Mononuclear cell (primary cell): Measurements from ENCODE around the gene ISCA2. TPM values are rescaled to one million over a fixed set of nuclear protein-coding genes. Genes with fewer than 3 reads are reported as not detected.
A peak's percentile ranks its signal among the peaks of the same experiment; 100 is the strongest.

Experiments used
- H3K27me3 ChIP-seq: 2 replicates; pipeline ENCODE4 v1.6.0; 2011; ENCODE audit warnings: low read length, control low read depth; ENCODE audit not compliant: insufficient read depth
- H3K4me1 ChIP-seq: 2 replicates; pipeline ENCODE4 v1.5.1; 2011; ENCODE audit warnings: mild to moderate bottlenecking, low read length, control low read depth; ENCODE audit not compliant: insufficient read depth
- H3K4me3 ChIP-seq: 2 replicates; pipeline ENCODE4 v1.5.1; 2011; ENCODE audit warnings: mild to moderate bottlenecking, low read length, moderate library complexity
- H3K9me3 ChIP-seq: 2 replicates; pipeline ENCODE4 v1.5.1; 2011; ENCODE audit warnings: low read depth, mild to moderate bottlenecking, control low read depth, low read length
- total RNA-seq: library from RNA; depleted of rRNA; stranded (reverse); fragments of >200 nt; gene quantifications from one replicate; pipeline ENCODE4 v1.2.3, GENCODE V29; 2012

Gene ISCA2
- total RNA-seq, 1 donor: 17.1 TPM

DNA sequence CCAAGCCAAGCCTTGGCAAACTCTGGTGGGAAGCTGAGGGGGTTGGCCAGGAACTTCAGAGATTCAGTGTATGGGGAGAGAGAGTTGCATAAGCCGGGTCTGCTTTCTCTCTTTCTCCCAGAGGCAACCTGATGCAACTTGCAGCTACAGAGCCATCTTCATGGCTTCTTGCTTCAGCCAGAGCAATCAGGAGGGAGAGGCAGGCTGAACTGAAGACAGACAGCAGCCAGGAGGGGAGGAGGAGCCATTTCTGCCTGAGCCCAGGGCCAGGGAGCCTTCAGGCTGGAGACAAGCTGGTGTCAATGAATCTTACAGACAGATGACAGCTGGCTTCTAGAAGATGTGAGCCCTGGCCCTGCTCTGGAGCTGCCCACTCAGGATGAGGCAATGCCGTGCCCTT, 19.2 kb upstream of the ISCA2 start:
- Histone ChIP-seq H3K27me3 (no peaks in the 10 kb centered on the region), H3K9me3 (no peaks in the 10 kb centered on the region), H3K4me3 (no peak overlapping the region)

GRCh38 chr14:74475678-74476077, 17.9 kb upstream of the ISCA2 start:
- H3K9me3 ChIP-seq: no peaks in the 10 kb centered on the region
- no peaks in the 10 kb centered on the region for H3K27me3 ChIP-seq
- no peak overlapping the region for H3K4me3 ChIP-seq
- no peaks in the 10 kb centered on the region for H3K4me1 ChIP-seq

More for the DNA sequence above, 19.2 kb upstream of the ISCA2 start:
- H3K4me1 ChIP-seq: no peaks in the 10 kb centered on the region

- Histone ChIP-seq H3K4me3 (no peak overlapping the region), H3K4me1 (no peaks in the 10 kb centered on the region), H3K27me3 (no peaks in the 10 kb centered on the region), H3K9me3 (no peaks in the 10 kb centered on the region)
Measured at GRCh38 chr14:74476107-74476506, 17.5 kb upstream of the ISCA2 start.

- no peaks in the 10 kb centered on the region for H3K4me1 ChIP-seq
- no peaks in the 10 kb centered on the region for H3K9me3 ChIP-seq
- H3K27me3 ChIP-seq: no peaks in the 10 kb centered on the region
- H3K4me3 ChIP-seq: no peak overlapping the region
Measured at GRCh38 chr14:74476607-74477006, 17.0 kb upstream of the ISCA2 start.

DNA sequence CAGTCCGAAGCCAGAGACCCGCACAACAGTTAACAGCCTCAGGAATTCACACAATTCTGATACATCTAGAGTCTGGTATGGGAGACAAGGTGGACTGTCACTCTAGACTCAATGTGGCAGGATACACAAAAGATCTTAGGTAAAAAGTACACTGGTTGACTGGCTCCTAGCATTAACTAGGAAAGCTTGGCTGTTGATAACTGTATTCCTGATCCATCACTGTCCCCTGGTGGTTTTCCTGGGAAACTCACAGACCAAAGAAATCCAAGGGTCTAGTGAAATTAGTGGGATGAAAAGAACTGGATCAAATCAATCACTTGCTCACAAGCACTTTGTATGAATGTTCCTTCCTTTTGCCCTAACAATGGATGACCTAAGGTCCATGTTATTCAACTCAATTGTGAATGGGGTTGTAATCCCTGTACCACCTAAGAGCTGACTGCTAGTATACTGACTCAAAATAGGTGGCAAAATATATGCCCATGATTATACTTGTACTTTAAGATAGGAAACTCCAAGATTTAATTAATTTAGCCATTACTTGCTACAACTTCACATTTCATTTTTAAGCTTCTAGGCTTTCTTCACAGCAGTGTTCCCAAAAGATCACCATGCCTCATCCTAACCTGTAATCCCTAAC, 14.4 kb upstream of the ISCA2 start:
- no peaks in the 10 kb centered on the region for H3K27me3 ChIP-seq
- no peaks in the 10 kb centered on the region for H3K4me1 ChIP-seq
- no peak overlapping the region for H3K4me3 ChIP-seq
- H3K9me3 ChIP-seq: no peaks in the 10 kb centered on the region

GRCh38 chr14:74480046-74480445, 13.5 kb upstream of the ISCA2 start:
- no peaks in the 10 kb centered on the region for H3K27me3 ChIP-seq
- H3K9me3 ChIP-seq: no peaks in the 10 kb centered on the region
- H3K4me3 ChIP-seq: no peak overlapping the region
- no peaks in the 10 kb centered on the region for H3K4me1 ChIP-seq

DNA sequence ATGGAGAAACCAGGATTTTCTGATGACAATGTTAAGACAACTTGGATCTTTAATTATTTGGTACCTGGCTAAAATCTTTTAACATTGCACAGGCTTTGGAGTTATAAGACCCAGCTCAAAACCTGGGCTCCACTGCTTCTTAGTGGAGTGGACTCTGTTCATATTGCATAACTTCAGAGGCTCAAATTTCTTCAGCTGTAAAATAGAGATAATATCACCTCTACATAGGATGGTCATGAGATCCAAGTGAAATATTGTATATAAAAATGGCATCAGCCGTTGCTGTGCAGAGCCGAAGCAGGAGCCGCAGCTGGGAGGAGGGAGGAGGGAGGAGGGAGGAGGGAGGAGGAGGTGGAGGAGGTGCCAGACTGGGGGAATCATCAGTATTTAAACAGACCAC, 11.0 kb upstream of the ISCA2 start:
- Histone ChIP-seq H3K4me3 (no peak overlapping the region), H3K4me1 (peaks cover 3% of the 10 kb centered on the region), H3K9me3 (no peaks in the 10 kb centered on the region), H3K27me3 (no peaks in the 10 kb centered on the region)

DNA sequence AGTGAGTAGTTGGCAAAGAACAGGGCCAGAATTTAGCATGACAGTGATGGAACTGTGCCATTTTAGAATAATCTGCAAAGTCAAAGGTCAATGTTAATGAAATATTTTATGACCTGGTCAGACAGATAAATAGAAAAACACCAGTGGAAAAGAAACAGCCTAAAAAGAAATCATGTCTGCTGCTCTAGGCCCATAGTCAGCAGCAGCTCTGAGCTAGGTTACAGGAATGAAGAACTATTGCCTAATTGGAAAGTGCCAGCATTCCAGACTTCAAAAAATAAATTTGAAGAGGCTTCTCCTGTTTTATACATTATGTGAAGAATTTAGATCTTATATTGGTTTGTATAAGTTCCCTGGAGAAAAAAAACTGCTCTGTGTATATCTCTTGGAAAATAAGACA, 10.2 kb upstream of the ISCA2 start:
- Histone ChIP-seq H3K9me3 (no peaks in the 10 kb centered on the region), H3K27me3 (no peaks in the 10 kb centered on the region), H3K4me1 (peaks cover 3% of the 10 kb centered on the region)

DNA sequence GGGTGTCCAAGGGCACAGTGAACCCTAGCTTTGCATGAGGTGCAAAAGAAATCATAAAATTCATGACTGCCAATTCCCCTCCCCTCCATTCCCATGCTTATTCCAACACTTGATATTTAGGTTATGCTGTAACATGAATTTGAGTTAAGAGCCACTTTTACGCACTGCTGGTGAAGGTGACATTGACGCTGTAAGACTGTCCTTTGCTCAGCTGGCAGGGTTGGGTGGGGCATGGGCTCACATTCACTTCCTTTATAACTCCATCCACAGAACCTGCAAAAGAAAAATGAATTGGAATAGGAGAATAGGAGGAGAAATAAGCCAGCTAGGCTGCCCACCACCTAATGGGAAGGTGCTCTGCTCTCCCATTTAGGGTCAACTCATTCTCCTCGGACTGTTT, 7.4 kb upstream of the ISCA2 start:
- Histone ChIP-seq H3K4me3 (no peak overlapping the region), H3K27me3 (no peaks in the 10 kb centered on the region), H3K4me1 (peaks cover 24% of the 10 kb centered on the region), H3K9me3 (no peaks in the 10 kb centered on the region)

More for the DNA sequence above, 10.2 kb upstream of the ISCA2 start:
- H3K4me3 ChIP-seq: no peak overlapping the region

- Histone ChIP-seq H3K27me3 (no peaks in the 10 kb centered on the region), H3K9me3 (no peaks in the 10 kb centered on the region), H3K4me1 (peaks cover 40% of the 10 kb centered on the region), H3K4me3 (no peak overlapping the region)
Measured at GRCh38 chr14:74488786-74489397, 4.7 kb upstream of the ISCA2 start.

GRCh38 chr14:74490486-74490885, 3.1 kb upstream of the ISCA2 start:
- peaks cover 56% of the 10 kb centered on the region for H3K4me1 ChIP-seq
- no peak overlapping the region for H3K4me3 ChIP-seq
- no peaks in the 10 kb centered on the region for H3K27me3 ChIP-seq

GRCh38 chr14:74491956-74492775, 1.4 kb upstream of the ISCA2 start:
- Histone ChIP-seq H3K4me1 (peaks cover 53% of the 10 kb centered on the region), H3K27me3 (no peaks in the 10 kb centered on the region), H3K4me3 (peak overlapping the region; percentile 93), H3K9me3 (no peaks in the 10 kb centered on the region)

More at GRCh38 chr14:74490486-74490885, 3.1 kb upstream of the ISCA2 start:
- H3K9me3 ChIP-seq: no peaks in the 10 kb centered on the region

GRCh38 chr14:74492776-74493342, 706 bp upstream of the ISCA2 start, which contains the start of gene NPC2:
TSS of gene NPC2 (minus strand) at chr14:74493305. CDS start at chr14:74493274, 31 bp downstream.
- no peaks in the 10 kb centered on the region for H3K9me3 ChIP-seq
- H3K4me1 ChIP-seq: peaks cover 53% of the 10 kb centered on the region
- H3K27me3 ChIP-seq: no peaks in the 10 kb centered on the region

DNA sequence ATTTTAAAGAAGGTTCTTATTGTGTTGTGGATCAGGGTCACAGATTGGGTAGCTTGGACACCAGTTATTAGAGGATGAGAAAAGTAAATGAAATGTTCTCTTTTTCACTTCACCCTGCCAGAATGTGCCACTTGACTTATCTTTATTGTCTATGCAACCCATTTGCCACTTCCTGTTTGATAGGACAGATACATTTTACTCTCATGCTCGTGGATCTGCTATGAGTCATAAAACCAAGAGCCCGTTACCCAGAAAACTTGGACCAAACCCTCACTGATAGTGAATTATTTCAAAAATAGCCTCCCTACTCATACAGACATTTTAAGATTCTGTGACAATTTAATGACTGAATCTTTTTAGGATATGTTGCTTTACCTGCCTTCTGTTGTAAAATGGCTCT, 1.8 kb downstream of the ISCA2 start:
- Histone ChIP-seq H3K27me3 (no peaks in the 10 kb centered on the region), H3K4me1 (peaks cover 38% of the 10 kb centered on the region), H3K4me3 (no peak overlapping the region), H3K9me3 (no peaks in the 10 kb centered on the region)

More at GRCh38 chr14:74492776-74493342, 706 bp upstream of the ISCA2 start, which contains the start of gene NPC2:
- peak within 1 kb of the TSS; percentile 95 for H3K4me3 ChIP-seq
